ENCODE data around the gene AK9.
"Not testable (repeated sequence)": the region's sequence is repeated elsewhere in the genome, so short reads cannot be mapped to it uniquely, and the experiment has no call there.

AK9 gene

GRCh38 chr6:109717971-109718370 is 27.0 kb upstream of the AK9 start:
- H3K4me3 ChIP-seq (ENCODE audit: low read depth in 1 of 2, low read length in 2 of 2), result no peak overlapping the region
- no peaks in the 10 kb centered on the region for H3K27me3 ChIP-seq (ENCODE audit: low read depth, low read length)
- no peaks in the 10 kb centered on the region for H3K4me1 ChIP-seq (ENCODE audit: control insufficient read depth in 1 of 2, insufficient read depth in 2 of 2, low read length in 2 of 2)
- no peaks in the 10 kb centered on the region for H3K9me3 ChIP-seq (ENCODE audit: control insufficient read depth in 1 of 2, low read length in 2 of 2)
- H3K27ac ChIP-seq (ENCODE audit: low read length), result no peak overlapping the region
- peaks cover 0 to 12% of the 10 kb centered on the region in 2 donors for H3K36me3 ChIP-seq (ENCODE audit: control insufficient read depth in 1 of 2, insufficient read depth in 2 of 2, low read length in 2 of 2)

- no peak overlapping the region for H3K4me3 ChIP-seq (ENCODE audit: low read depth in 1 of 2, low read length in 2 of 2)
- no peaks in the 10 kb centered on the region for H3K4me1 ChIP-seq (ENCODE audit: control insufficient read depth in 1 of 2, insufficient read depth in 2 of 2, low read length in 2 of 2)
- no peaks in the 10 kb centered on the region for H3K9me3 ChIP-seq (ENCODE audit: control insufficient read depth in 1 of 2, low read length in 2 of 2)
- no peaks in the 10 kb centered on the region for H3K27me3 ChIP-seq (ENCODE audit: low read depth, low read length)
- H3K36me3 ChIP-seq (ENCODE audit: control insufficient read depth in 1 of 2, insufficient read depth in 2 of 2, low read length in 2 of 2), result peaks cover 0 to 12% of the 10 kb centered on the region in 2 donors
- H3K27ac ChIP-seq (ENCODE audit: low read length), result no peak overlapping the region
Observed at GRCh38 chr6:109715616-109716015, 24.6 kb upstream of the AK9 start.

GRCh38 chr6:109714611-109715010 is 23.6 kb upstream of the AK9 start:
- Histone ChIP-seq H3K27me3 (ENCODE audit: low read depth, low read length) (no peaks in the 10 kb centered on the region), H3K4me3 (ENCODE audit: low read depth in 1 of 2, low read length in 2 of 2) (no peak overlapping the region), H3K9me3 (ENCODE audit: control insufficient read depth in 1 of 2, low read length in 2 of 2) (no peaks in the 10 kb centered on the region), H3K4me1 (ENCODE audit: control insufficient read depth in 1 of 2, insufficient read depth in 2 of 2, low read length in 2 of 2) (no peaks in the 10 kb centered on the region), H3K27ac (ENCODE audit: low read length) (no peak overlapping the region), H3K36me3 (ENCODE audit: control insufficient read depth in 1 of 2, insufficient read depth in 2 of 2, low read length in 2 of 2) (peaks cover 0 to 12% of the 10 kb centered on the region in 2 donors)

GRCh38 chr6:109714166-109714565 is 23.2 kb upstream of the AK9 start:
- Histone ChIP-seq H3K9me3 (ENCODE audit: control insufficient read depth in 1 of 2, low read length in 2 of 2) (peaks cover 0 to under 1% of the 10 kb centered on the region in 2 donors), H3K4me1 (ENCODE audit: control insufficient read depth in 1 of 2, insufficient read depth in 2 of 2, low read length in 2 of 2) (no peaks in the 10 kb centered on the region), H3K27me3 (ENCODE audit: low read depth, low read length) (no peaks in the 10 kb centered on the region), H3K27ac (ENCODE audit: low read length) (no peak overlapping the region), H3K4me3 (ENCODE audit: low read depth in 1 of 2, low read length in 2 of 2) (no peak overlapping the region), H3K36me3 (ENCODE audit: control insufficient read depth in 1 of 2, insufficient read depth in 2 of 2, low read length in 2 of 2) (peaks cover 0 to 7% of the 10 kb centered on the region in 2 donors)

GRCh38 chr6:109713097-109713496 is 22.1 kb upstream of the AK9 start:
- H3K4me1 ChIP-seq (ENCODE audit: control insufficient read depth in 1 of 2, insufficient read depth in 2 of 2, low read length in 2 of 2), result no peaks in the 10 kb centered on the region
- H3K27me3 ChIP-seq (ENCODE audit: low read depth, low read length), result no peaks in the 10 kb centered on the region
- H3K9me3 ChIP-seq (ENCODE audit: control insufficient read depth in 1 of 2, low read length in 2 of 2), result peaks cover 0 to 2% of the 10 kb centered on the region in 2 donors
- H3K27ac ChIP-seq (ENCODE audit: low read length), result no peak overlapping the region
- no peak overlapping the region for H3K4me3 ChIP-seq (ENCODE audit: low read depth in 1 of 2, low read length in 2 of 2)
- peaks cover 0 to 4% of the 10 kb centered on the region in 2 donors for H3K36me3 ChIP-seq (ENCODE audit: control insufficient read depth in 1 of 2, insufficient read depth in 2 of 2, low read length in 2 of 2)

GRCh38 chr6:109708099-109708498 is 17.1 kb upstream of the AK9 start:
- H3K9me3 ChIP-seq (ENCODE audit: control insufficient read depth in 1 of 2, low read length in 2 of 2); H3K4me1 ChIP-seq (ENCODE audit: control insufficient read depth in 1 of 2, insufficient read depth in 2 of 2, low read length in 2 of 2); H3K4me3 ChIP-seq (ENCODE audit: low read depth in 1 of 2, low read length in 2 of 2); H3K27me3 ChIP-seq (ENCODE audit: low read depth, low read length); H3K27ac ChIP-seq (ENCODE audit: low read length); H3K36me3 ChIP-seq (ENCODE audit: control insufficient read depth in 1 of 2, insufficient read depth in 2 of 2, low read length in 2 of 2): not testable (repeated sequence)

GRCh38 chr6:109706513-109706912 is 15.5 kb upstream of the AK9 start:
- Histone ChIP-seq H3K27ac (ENCODE audit: low read length) (no peak overlapping the region), H3K4me1 (ENCODE audit: control insufficient read depth in 1 of 2, insufficient read depth in 2 of 2, low read length in 2 of 2) (no peaks in the 10 kb centered on the region), H3K9me3 (ENCODE audit: control insufficient read depth in 1 of 2, low read length in 2 of 2) (peaks cover 0 to 2% of the 10 kb centered on the region in 2 donors), H3K4me3 (ENCODE audit: low read depth in 1 of 2, low read length in 2 of 2) (no peak overlapping the region), H3K36me3 (ENCODE audit: control insufficient read depth in 1 of 2, insufficient read depth in 2 of 2, low read length in 2 of 2) (no peaks in the 10 kb centered on the region), H3K27me3 (ENCODE audit: low read depth, low read length) (no peaks in the 10 kb centered on the region)

- no peak overlapping the region for H3K27ac ChIP-seq (ENCODE audit: low read length)
- H3K4me3 ChIP-seq (ENCODE audit: low read depth in 1 of 2, low read length in 2 of 2), result no peak overlapping the region
- H3K27me3 ChIP-seq (ENCODE audit: low read depth, low read length), result no peaks in the 10 kb centered on the region
- H3K36me3 ChIP-seq (ENCODE audit: control insufficient read depth in 1 of 2, insufficient read depth in 2 of 2, low read length in 2 of 2), result no peaks in the 10 kb centered on the region
- peaks cover 0 to 2% of the 10 kb centered on the region in 2 donors for H3K9me3 ChIP-seq (ENCODE audit: control insufficient read depth in 1 of 2, low read length in 2 of 2)
- H3K4me1 ChIP-seq (ENCODE audit: control insufficient read depth in 1 of 2, insufficient read depth in 2 of 2, low read length in 2 of 2), result no peaks in the 10 kb centered on the region
Observed at GRCh38 chr6:109705258-109705657, 14.3 kb upstream of the AK9 start.

- Histone ChIP-seq H3K36me3 (ENCODE audit: control insufficient read depth in 1 of 2, insufficient read depth in 2 of 2, low read length in 2 of 2) (no peaks in the 10 kb centered on the region), H3K4me1 (ENCODE audit: control insufficient read depth in 1 of 2, insufficient read depth in 2 of 2, low read length in 2 of 2) (no peaks in the 10 kb centered on the region), H3K9me3 (ENCODE audit: control insufficient read depth in 1 of 2, low read length in 2 of 2) (no peaks in the 10 kb centered on the region), H3K4me3 (ENCODE audit: low read depth in 1 of 2, low read length in 2 of 2) (no peak overlapping the region), H3K27ac (ENCODE audit: low read length) (no peak overlapping the region), H3K27me3 (ENCODE audit: low read depth, low read length) (no peaks in the 10 kb centered on the region)
Observed at GRCh38 chr6:109702791-109703190, 11.8 kb upstream of the AK9 start.

GRCh38 chr6:109701774-109702173 is 10.8 kb upstream of the AK9 start:
- Histone ChIP-seq H3K36me3 (ENCODE audit: control insufficient read depth in 1 of 2, insufficient read depth in 2 of 2, low read length in 2 of 2) (no peaks in the 10 kb centered on the region), H3K9me3 (ENCODE audit: control insufficient read depth in 1 of 2, low read length in 2 of 2) (no peaks in the 10 kb centered on the region), H3K4me1 (ENCODE audit: control insufficient read depth in 1 of 2, insufficient read depth in 2 of 2, low read length in 2 of 2) (no peaks in the 10 kb centered on the region), H3K27me3 (ENCODE audit: low read depth, low read length) (no peaks in the 10 kb centered on the region), H3K4me3 (ENCODE audit: low read depth in 1 of 2, low read length in 2 of 2) (no peak overlapping the region), H3K27ac (ENCODE audit: low read length) (no peak overlapping the region)

GRCh38 chr6:109701221-109701620 is 10.2 kb upstream of the AK9 start:
- H3K27ac ChIP-seq (ENCODE audit: low read length), result no peak overlapping the region
- no peaks in the 10 kb centered on the region for H3K4me1 ChIP-seq (ENCODE audit: control insufficient read depth in 1 of 2, insufficient read depth in 2 of 2, low read length in 2 of 2)
- H3K36me3 ChIP-seq (ENCODE audit: control insufficient read depth in 1 of 2, insufficient read depth in 2 of 2, low read length in 2 of 2), result no peaks in the 10 kb centered on the region
- no peaks in the 10 kb centered on the region for H3K9me3 ChIP-seq (ENCODE audit: control insufficient read depth in 1 of 2, low read length in 2 of 2)
- H3K27me3 ChIP-seq (ENCODE audit: low read depth, low read length), result no peaks in the 10 kb centered on the region
- H3K4me3 ChIP-seq (ENCODE audit: low read depth in 1 of 2, low read length in 2 of 2), result no peak overlapping the region

GRCh38 chr6:109696355-109696754 is 5.4 kb upstream of the AK9 start:
- Histone ChIP-seq H3K27ac (ENCODE audit: low read length) (no peak overlapping the region), H3K4me3 (ENCODE audit: low read depth in 1 of 2, low read length in 2 of 2) (no peak overlapping the region), H3K4me1 (ENCODE audit: control insufficient read depth in 1 of 2, insufficient read depth in 2 of 2, low read length in 2 of 2) (peaks cover 0 to 21% of the 10 kb centered on the region in 2 donors)

More at GRCh38 chr6:109696355-109696754, 5.4 kb upstream of the AK9 start:
- no peaks in the 10 kb centered on the region for H3K27me3 ChIP-seq (ENCODE audit: low read depth, low read length)
- H3K36me3 ChIP-seq (ENCODE audit: control insufficient read depth in 1 of 2, insufficient read depth in 2 of 2, low read length in 2 of 2), result no peaks in the 10 kb centered on the region
- no peaks in the 10 kb centered on the region for H3K9me3 ChIP-seq (ENCODE audit: control insufficient read depth in 1 of 2, low read length in 2 of 2)

Data from muscle layer of duodenum (tissue), 2 donors.